Measurements from ENCODE around the gene ZNF660.

GRCh38 chr3:44632193-44632592 is 47.4 kb downstream of the ZNF660 start:
- no peak for TF ChIP-seq CTCF (IDR thresholded peaks at IDR 0.05)
- TF ChIP-seq POLR2A (IDR thresholded peaks at IDR 0.05) = no peak
